Ovary (tissue), 3 donors: ENCODE measurements around the gene PITPNC1.

Source experiments
- CTCF ChIP-seq, 3 donors: fragments of 450-650 bp in 2 of 3; fragments of 200-600 bp in 1 of 3; IDR thresholded peaks; one replicate each; pipeline versions ENCODE4 v1.5.1 to v1.8.0; 2016 to 2022; ENCODE audit warnings: antibody characterized with exemption in 3 of 3, mild to moderate bottlenecking in 1 of 3
- EP300 ChIP-seq: sonication (generic); formaldehyde crosslinking; IDR thresholded peaks from one replicate; pipeline ENCODE4 v1.6.1; 2017; ENCODE audit warnings: antibody characterized with exemption
- donor health status: DM: no; HTN: no; CAD: no.

- TF ChIP-seq EP300 (no peak), CTCF (IDR thresholded peaks at IDR 0.05) (no peak)
These were observed 188.0 kb downstream of the PITPNC1 start for GRCh38 chr17:67565068-67565467.
